ENCODE measurements around the gene MUS81. TPM values are rescaled to one million over a fixed set of nuclear protein-coding genes. Genes with fewer than 3 reads are reported as not detected.

Gene MUS81
- total and polyA plus RNA-seq, 2 experiments from 2014 or later: 74.3 to 82.7 TPM

- Histone ChIP-seq H3K4me1 (ENCODE audit: low read depth) (no peaks in the 10 kb centered on the region), H3K36me3 (no peaks in the 10 kb centered on the region), H3K4me3 (peak overlapping the region; percentile 35), H3K9me3 (ENCODE audit: low read depth) (no peaks in the 10 kb centered on the region), H3K27me3 (peaks cover 85% of the 10 kb centered on the region), H3K27ac (no peak overlapping the region)
- peak; percentile 18 to 75 for DNase-seq (ENCODE audit: low read depth in 1 of 2, low spot score in 1 of 2)
- TF ChIP-seq, protein P1, sequence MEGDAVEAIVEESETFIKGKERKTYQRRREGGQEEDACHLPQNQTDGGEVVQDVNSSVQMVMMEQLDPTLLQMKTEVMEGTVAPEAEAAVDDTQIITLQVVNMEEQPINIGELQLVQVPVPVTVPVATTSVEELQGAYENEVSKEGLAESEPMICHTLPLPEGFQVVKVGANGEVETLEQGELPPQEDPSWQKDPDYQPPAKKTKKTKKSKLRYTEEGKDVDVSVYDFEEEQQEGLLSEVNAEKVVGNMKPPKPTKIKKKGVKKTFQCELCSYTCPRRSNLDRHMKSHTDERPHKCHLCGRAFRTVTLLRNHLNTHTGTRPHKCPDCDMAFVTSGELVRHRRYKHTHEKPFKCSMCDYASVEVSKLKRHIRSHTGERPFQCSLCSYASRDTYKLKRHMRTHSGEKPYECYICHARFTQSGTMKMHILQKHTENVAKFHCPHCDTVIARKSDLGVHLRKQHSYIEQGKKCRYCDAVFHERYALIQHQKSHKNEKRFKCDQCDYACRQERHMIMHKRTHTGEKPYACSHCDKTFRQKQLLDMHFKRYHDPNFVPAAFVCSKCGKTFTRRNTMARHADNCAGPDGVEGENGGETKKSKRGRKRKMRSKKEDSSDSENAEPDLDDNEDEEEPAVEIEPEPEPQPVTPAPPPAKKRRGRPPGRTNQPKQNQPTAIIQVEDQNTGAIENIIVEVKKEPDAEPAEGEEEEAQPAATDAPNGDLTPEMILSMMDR (IDR thresholded peaks at IDR 0.05; ENCODE audit: low read depth, low read length): no peak
Measured at GRCh38 chr11:65899356-65900124, 39.3 kb downstream of the MUS81 start.

- Histone ChIP-seq H3K27me3 (peaks cover 87% of the 10 kb centered on the region), H3K4me1 (ENCODE audit: low read depth) (no peaks in the 10 kb centered on the region), H3K27ac (no peak within 1 kb of the TSS), H3K9me3 (ENCODE audit: low read depth) (no peaks in the 10 kb centered on the region), H3K36me3 (no peaks in the 10 kb centered on the region), H3K4me3 (peak within 1 kb of the TSS; percentile 35)
- DNase-seq (ENCODE audit: low read depth in 1 of 2, low spot score in 1 of 2): peak; percentile 78 to 96
- TF ChIP-seq, protein P1 (IDR thresholded peaks at IDR 0.05; ENCODE audit: low read depth, low read length): no peak
Measured at GRCh38 chr11:65900125-65900898, 40.1 kb downstream of the MUS81 start, which contains the start of gene FOSL1. FOSL1 (minus strand) TSS chr11:65900388; CDS start chr11:65900339, 49 bp downstream.

DNA sequence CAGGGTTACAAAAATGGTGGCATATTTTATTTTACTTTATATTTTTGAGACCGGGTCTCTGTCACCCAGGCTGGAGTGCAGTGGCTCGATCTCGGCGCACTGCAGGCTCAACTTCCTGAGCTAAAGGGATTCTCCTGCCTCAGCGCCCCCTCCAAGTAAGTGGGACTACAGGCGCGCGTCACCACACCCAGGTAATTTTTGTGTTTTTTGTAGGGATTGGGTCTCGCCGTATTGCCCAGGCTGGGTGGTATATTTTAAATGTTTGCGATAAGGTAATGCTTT lies 40.6 kb downstream of the MUS81 start:
- Histone ChIP-seq H3K4me1 (ENCODE audit: low read depth) (no peaks in the 10 kb centered on the region), H3K27ac (no peak overlapping the region), H3K27me3 (peaks cover 87% of the 10 kb centered on the region), H3K4me3 (peak overlapping the region; percentile 35), H3K36me3 (no peaks in the 10 kb centered on the region), H3K9me3 (ENCODE audit: low read depth) (no peaks in the 10 kb centered on the region)
- TF ChIP-seq, protein P1 (IDR thresholded peaks at IDR 0.05; ENCODE audit: low read depth, low read length): no peak
- no peak for DNase-seq (ENCODE audit: low read depth in 1 of 2, low spot score in 1 of 2)

GRCh38 chr11:65903068-65903481 lies 42.8 kb downstream of the MUS81 start:
- H3K27ac ChIP-seq: no peak overlapping the region
- peaks cover 84% of the 10 kb centered on the region for H3K27me3 ChIP-seq
- no peak overlapping the region for H3K4me3 ChIP-seq
- DNase-seq (ENCODE audit: low read depth in 1 of 2, low spot score in 1 of 2): peak in 1 of 2 donors; percentile 69
- H3K9me3 ChIP-seq (ENCODE audit: low read depth): no peaks in the 10 kb centered on the region
- H3K4me1 ChIP-seq (ENCODE audit: low read depth): no peaks in the 10 kb centered on the region
- TF ChIP-seq, protein P1 (IDR thresholded peaks at IDR 0.05; ENCODE audit: low read depth, low read length): no peak
- H3K36me3 ChIP-seq: no peaks in the 10 kb centered on the region

GRCh38 chr11:65903715-65904114 lies 43.5 kb downstream of the MUS81 start:
- Histone ChIP-seq H3K4me3 (no peak overlapping the region), H3K27me3 (peaks cover 84% of the 10 kb centered on the region), H3K9me3 (ENCODE audit: low read depth) (no peaks in the 10 kb centered on the region), H3K27ac (no peak overlapping the region), H3K4me1 (ENCODE audit: low read depth) (no peaks in the 10 kb centered on the region), H3K36me3 (no peaks in the 10 kb centered on the region)
- TF ChIP-seq, protein P1 (IDR thresholded peaks at IDR 0.05; ENCODE audit: low read depth, low read length): no peak
- no peak for DNase-seq (ENCODE audit: low read depth in 1 of 2, low spot score in 1 of 2)
